ENCODE results near the gene ARNT2. TPM values are rescaled to one million over a fixed set of nuclear protein-coding genes. Genes with fewer than 3 reads are reported as not detected.

ARNT2 gene
- total and polyA plus RNA-seq, 5 donors from 2014 or later, result not detected

GRCh38 chr15:80615783-80616391 is 211.7 kb downstream of the ARNT2 start:
- Mint-ChIP-seq H3K36me3 (no peaks in the 10 kb centered on the region), H3K4me3 (no peak overlapping the region)

GRCh38 chr15:80618685-80619400 is 214.7 kb downstream of the ARNT2 start:
- Histone ChIP-seq H3K27me3 (ENCODE audit: control insufficient read depth, insufficient read depth, low read length) (no peaks in the 10 kb centered on the region), H3K9me3 (ENCODE audit: control insufficient read depth in 2 of 2, low read length in 2 of 2) (no peaks in the 10 kb centered on the region), H3K27ac (ENCODE audit: insufficient read depth, low read length, poor library complexity, severe bottlenecking) (no peak overlapping the region), H3K36me3 (ENCODE audit: control insufficient read depth, insufficient read depth, low read length) (no peaks in the 10 kb centered on the region), H3K4me3 (ENCODE audit: low read depth, low read length) (no peak overlapping the region), H3K4me1 (ENCODE audit: control insufficient read depth, insufficient read depth, low read length, poor library complexity, severe bottlenecking) (no peaks in the 10 kb centered on the region)
- peaks cover 0 to 6% (median 4%) of the 10 kb centered on the region in 7 donors for H3K9me3 Mint-ChIP-seq
- no peaks in the 10 kb centered on the region for H3K36me3 Mint-ChIP-seq
- ATAC-seq (ENCODE audit: low read depth in 2 of 2), result no peak
- no peak for DNase-seq
- peaks cover 6% of the 10 kb centered on the region for H3K27me3 Mint-ChIP-seq
- no peaks in the 10 kb centered on the region for H3K4me1 Mint-ChIP-seq
- H3K4me3 Mint-ChIP-seq, result no peak overlapping the region
- H3K27ac Mint-ChIP-seq, result no peak overlapping the region

More at GRCh38 chr15:80615783-80616391, 211.7 kb downstream of the ARNT2 start:
- no peak for ATAC-seq (ENCODE audit: low read depth in 2 of 2)
- Histone ChIP-seq H3K27me3 (ENCODE audit: control insufficient read depth, insufficient read depth, low read length) (no peaks in the 10 kb centered on the region), H3K36me3 (ENCODE audit: control insufficient read depth, insufficient read depth, low read length) (no peaks in the 10 kb centered on the region), H3K4me1 (ENCODE audit: control insufficient read depth, insufficient read depth, low read length, poor library complexity, severe bottlenecking) (no peaks in the 10 kb centered on the region), H3K27ac (ENCODE audit: insufficient read depth, low read length, poor library complexity, severe bottlenecking) (no peak overlapping the region), H3K9me3 (ENCODE audit: control insufficient read depth in 2 of 2, low read length in 2 of 2) (no peaks in the 10 kb centered on the region), H3K4me3 (ENCODE audit: low read depth, low read length) (no peak overlapping the region)
- DNase-seq, result no peak
- H3K9me3 Mint-ChIP-seq, result peaks cover 0 to 2% (median 0%) of the 10 kb centered on the region in 7 donors
- no peaks in the 10 kb centered on the region for H3K27me3 Mint-ChIP-seq
- H3K27ac Mint-ChIP-seq, result no peak overlapping the region
- H3K4me1 Mint-ChIP-seq, result no peaks in the 10 kb centered on the region

GRCh38 chr15:80619680-80620079 is 215.5 kb downstream of the ARNT2 start:
- H3K27ac Mint-ChIP-seq, result no peak overlapping the region
- no peaks in the 10 kb centered on the region for H3K36me3 Mint-ChIP-seq
- H3K4me1 Mint-ChIP-seq, result no peaks in the 10 kb centered on the region
- Histone ChIP-seq H3K9me3 (ENCODE audit: control insufficient read depth in 2 of 2, low read length in 2 of 2) (no peaks in the 10 kb centered on the region), H3K36me3 (ENCODE audit: control insufficient read depth, insufficient read depth, low read length) (no peaks in the 10 kb centered on the region), H3K27me3 (ENCODE audit: control insufficient read depth, insufficient read depth, low read length) (no peaks in the 10 kb centered on the region), H3K4me1 (ENCODE audit: control insufficient read depth, insufficient read depth, low read length, poor library complexity, severe bottlenecking) (no peaks in the 10 kb centered on the region), H3K27ac (ENCODE audit: insufficient read depth, low read length, poor library complexity, severe bottlenecking) (no peak overlapping the region), H3K4me3 (ENCODE audit: low read depth, low read length) (no peak overlapping the region)
- no peak for ATAC-seq (ENCODE audit: low read depth in 2 of 2)
- peaks cover 10% of the 10 kb centered on the region for H3K27me3 Mint-ChIP-seq
- DNase-seq, result no peak
- H3K9me3 Mint-ChIP-seq, result peaks cover 0 to 6% (median 4%) of the 10 kb centered on the region in 7 donors
- H3K4me3 Mint-ChIP-seq, result no peak overlapping the region

- Histone ChIP-seq H3K4me1 (ENCODE audit: control insufficient read depth, insufficient read depth, low read length, poor library complexity, severe bottlenecking) (no peaks in the 10 kb centered on the region), H3K36me3 (ENCODE audit: control insufficient read depth, insufficient read depth, low read length) (no peaks in the 10 kb centered on the region), H3K27ac (ENCODE audit: insufficient read depth, low read length, poor library complexity, severe bottlenecking) (no peak overlapping the region), H3K27me3 (ENCODE audit: control insufficient read depth, insufficient read depth, low read length) (no peaks in the 10 kb centered on the region), H3K9me3 (ENCODE audit: control insufficient read depth in 2 of 2, low read length in 2 of 2) (no peaks in the 10 kb centered on the region), H3K4me3 (ENCODE audit: low read depth, low read length) (no peak overlapping the region)
- peaks cover 0 to 9% (median 4%) of the 10 kb centered on the region in 7 donors for H3K9me3 Mint-ChIP-seq
- ATAC-seq (ENCODE audit: low read depth in 2 of 2) (no peak), DNase-seq (no peak)
- H3K4me3 Mint-ChIP-seq, result no peak overlapping the region
- peaks cover 13% of the 10 kb centered on the region for H3K27me3 Mint-ChIP-seq
- H3K36me3 Mint-ChIP-seq, result no peaks in the 10 kb centered on the region
- H3K27ac Mint-ChIP-seq, result no peak overlapping the region
- H3K4me1 Mint-ChIP-seq, result no peaks in the 10 kb centered on the region
Measured at GRCh38 chr15:80620141-80620540, 216.0 kb downstream of the ARNT2 start.

GRCh38 chr15:80620931-80621330 is 216.7 kb downstream of the ARNT2 start:
- Mint-ChIP-seq H3K27ac (no peak overlapping the region), H3K27me3 (peaks cover 14% of the 10 kb centered on the region), H3K4me3 (no peak overlapping the region), H3K4me1 (no peaks in the 10 kb centered on the region), H3K36me3 (no peaks in the 10 kb centered on the region), H3K9me3 (peaks cover 0 to 11% (median 4%) of the 10 kb centered on the region in 7 donors)
- Histone ChIP-seq H3K4me3 (ENCODE audit: low read depth, low read length) (no peak overlapping the region), H3K36me3 (ENCODE audit: control insufficient read depth, insufficient read depth, low read length) (no peaks in the 10 kb centered on the region), H3K4me1 (ENCODE audit: control insufficient read depth, insufficient read depth, low read length, poor library complexity, severe bottlenecking) (no peaks in the 10 kb centered on the region), H3K27me3 (ENCODE audit: control insufficient read depth, insufficient read depth, low read length) (no peaks in the 10 kb centered on the region), H3K27ac (ENCODE audit: insufficient read depth, low read length, poor library complexity, severe bottlenecking) (no peak overlapping the region), H3K9me3 (ENCODE audit: control insufficient read depth in 2 of 2, low read length in 2 of 2) (no peaks in the 10 kb centered on the region)
- ATAC-seq (ENCODE audit: low read depth in 2 of 2) (no peak), DNase-seq (no peak)

GRCh38 chr15:80626643-80627120 is 222.5 kb downstream of the ARNT2 start:
- H3K36me3 ChIP-seq (ENCODE audit: control insufficient read depth, insufficient read depth, low read length), result no peaks in the 10 kb centered on the region
- Mint-ChIP-seq H3K27me3 (peaks cover 14% of the 10 kb centered on the region), H3K36me3 (no peaks in the 10 kb centered on the region)

GRCh38 chr15:80629355-80629754 is 225.2 kb downstream of the ARNT2 start:
- Mint-ChIP-seq H3K27ac (no peak overlapping the region), H3K4me1 (no peaks in the 10 kb centered on the region), H3K9me3 (peaks cover 0 to 9% (median 0%) of the 10 kb centered on the region in 7 donors), H3K27me3 (peaks cover 7% of the 10 kb centered on the region), H3K36me3 (no peaks in the 10 kb centered on the region), H3K4me3 (no peak overlapping the region)
- Histone ChIP-seq H3K27me3 (ENCODE audit: control insufficient read depth, insufficient read depth, low read length) (no peaks in the 10 kb centered on the region), H3K4me3 (ENCODE audit: low read depth, low read length) (no peak overlapping the region), H3K27ac (ENCODE audit: insufficient read depth, low read length, poor library complexity, severe bottlenecking) (no peak overlapping the region), H3K4me1 (ENCODE audit: control insufficient read depth, insufficient read depth, low read length, poor library complexity, severe bottlenecking) (no peaks in the 10 kb centered on the region), H3K36me3 (ENCODE audit: control insufficient read depth, insufficient read depth, low read length) (no peaks in the 10 kb centered on the region), H3K9me3 (ENCODE audit: control insufficient read depth in 2 of 2, low read length in 2 of 2) (no peaks in the 10 kb centered on the region)
- ATAC-seq (ENCODE audit: low read depth in 2 of 2) (no peak), DNase-seq (no peak)

More at GRCh38 chr15:80626643-80627120, 222.5 kb downstream of the ARNT2 start:
- no peak overlapping the region for H3K4me3 Mint-ChIP-seq
- Histone ChIP-seq H3K4me1 (ENCODE audit: control insufficient read depth, insufficient read depth, low read length, poor library complexity, severe bottlenecking) (no peaks in the 10 kb centered on the region), H3K27ac (ENCODE audit: insufficient read depth, low read length, poor library complexity, severe bottlenecking) (no peak overlapping the region), H3K27me3 (ENCODE audit: control insufficient read depth, insufficient read depth, low read length) (no peaks in the 10 kb centered on the region), H3K9me3 (ENCODE audit: control insufficient read depth in 2 of 2, low read length in 2 of 2) (no peaks in the 10 kb centered on the region), H3K4me3 (ENCODE audit: low read depth, low read length) (no peak overlapping the region)
- DNase-seq (no peak), ATAC-seq (ENCODE audit: low read depth in 2 of 2) (no peak)
- H3K4me1 Mint-ChIP-seq, result no peaks in the 10 kb centered on the region
- H3K9me3 Mint-ChIP-seq, result peaks cover 0 to 12% (median 5%) of the 10 kb centered on the region in 7 donors
- no peak overlapping the region for H3K27ac Mint-ChIP-seq
